Astrocyte (in vitro differentiated cells and primary cell): ENCODE results near the gene CBARP.

Experiments used
- EZH2 ChIP-seq: IDR thresholded peaks from 2 replicates; pipeline ENCODE4 v1.6.1; 2012; ENCODE audit warnings: mild to moderate bottlenecking, low read length, inconsistent platforms; ENCODE audit not compliant: insufficient read depth
- TF ChIP-seq, protein P1 (sequence below): IDR thresholded peaks from 2 replicates; pipeline ENCODE4 v1.5.1; 2011; ENCODE audit warnings: low read depth, mild to moderate bottlenecking, inconsistent platforms, low read length, moderate library complexity; ENCODE audit not compliant: insufficient read depth

DNA sequence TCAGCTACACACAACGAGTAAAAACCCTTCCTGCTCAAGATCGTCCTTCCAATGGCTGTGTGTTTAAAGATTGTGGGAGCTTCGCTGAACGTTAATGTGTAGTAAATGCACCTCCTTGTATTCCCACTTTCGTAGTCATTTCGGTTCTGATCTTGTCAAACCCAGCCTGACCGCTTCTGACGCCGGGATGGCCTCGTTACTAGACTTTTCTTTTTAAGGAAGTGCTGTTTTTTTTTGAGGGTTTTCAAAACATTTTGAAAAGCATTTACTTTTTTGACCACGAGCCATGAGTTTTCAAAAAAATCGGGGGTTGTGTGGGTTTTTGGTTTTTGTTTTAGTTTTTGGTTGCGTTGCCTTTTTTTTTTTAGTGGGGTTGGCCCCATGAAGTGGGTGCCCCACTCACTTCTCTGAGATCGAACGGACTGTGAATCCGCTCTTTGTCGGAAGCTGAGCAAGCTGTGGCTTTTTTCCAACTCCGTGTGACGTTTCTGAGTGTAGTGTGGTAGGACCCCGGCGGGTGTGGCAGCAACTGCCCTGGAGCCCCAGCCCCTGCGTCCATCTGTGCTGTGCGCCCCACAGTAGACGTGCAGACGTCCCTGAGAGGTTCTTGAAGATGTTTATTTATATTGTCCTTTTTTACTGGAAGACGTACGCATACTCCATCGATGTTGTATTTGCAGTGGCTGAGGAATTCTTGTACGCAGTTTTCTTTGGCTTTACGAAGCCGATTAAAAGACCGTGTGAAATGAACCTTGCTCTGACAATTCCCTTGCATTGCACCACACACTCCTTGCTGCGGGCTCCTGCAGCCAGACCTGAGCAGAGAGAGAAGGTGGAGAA is 34.8 kb upstream of the CBARP start:
- TF ChIP-seq EZH2: no peak
- TF ChIP-seq, protein P1, sequence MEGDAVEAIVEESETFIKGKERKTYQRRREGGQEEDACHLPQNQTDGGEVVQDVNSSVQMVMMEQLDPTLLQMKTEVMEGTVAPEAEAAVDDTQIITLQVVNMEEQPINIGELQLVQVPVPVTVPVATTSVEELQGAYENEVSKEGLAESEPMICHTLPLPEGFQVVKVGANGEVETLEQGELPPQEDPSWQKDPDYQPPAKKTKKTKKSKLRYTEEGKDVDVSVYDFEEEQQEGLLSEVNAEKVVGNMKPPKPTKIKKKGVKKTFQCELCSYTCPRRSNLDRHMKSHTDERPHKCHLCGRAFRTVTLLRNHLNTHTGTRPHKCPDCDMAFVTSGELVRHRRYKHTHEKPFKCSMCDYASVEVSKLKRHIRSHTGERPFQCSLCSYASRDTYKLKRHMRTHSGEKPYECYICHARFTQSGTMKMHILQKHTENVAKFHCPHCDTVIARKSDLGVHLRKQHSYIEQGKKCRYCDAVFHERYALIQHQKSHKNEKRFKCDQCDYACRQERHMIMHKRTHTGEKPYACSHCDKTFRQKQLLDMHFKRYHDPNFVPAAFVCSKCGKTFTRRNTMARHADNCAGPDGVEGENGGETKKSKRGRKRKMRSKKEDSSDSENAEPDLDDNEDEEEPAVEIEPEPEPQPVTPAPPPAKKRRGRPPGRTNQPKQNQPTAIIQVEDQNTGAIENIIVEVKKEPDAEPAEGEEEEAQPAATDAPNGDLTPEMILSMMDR: no peak
